HepG2 (cell line): Measurements from ENCODE around the gene FGFR4. TPM values are rescaled to one million over a fixed set of nuclear protein-coding genes. Genes with fewer than 3 reads are reported as not detected.

Experiments
- AKAP8 ChIP-seq: sonication (generic); formaldehyde crosslinking; IDR thresholded peaks from 2 replicates; pipeline ENCODE4 v1.5.1; 2020; ENCODE audit warnings: mild to moderate bottlenecking, missing genetic modification reagents
- CBX1 ChIP-seq: IDR thresholded peaks from one replicate; pipeline ENCODE4 v1.6.1; 2016; ENCODE audit warnings: antibody characterized with exemption, low read depth
- FOXA3 ChIP-seq: IDR thresholded peaks from 2 replicates; pipeline ENCODE4 v1.6.1; 2016; ENCODE audit warnings: missing genetic modification reagents, missing compliant biosample characterization
- GATAD1 ChIP-seq: IDR thresholded peaks from 2 replicates; pipeline ENCODE4 v1.6.1; 2016; ENCODE audit warnings: missing genetic modification reagents, missing compliant biosample characterization
- GFI1 ChIP-seq: sonication (generic); formaldehyde crosslinking; IDR thresholded peaks from 2 replicates; pipeline ENCODE4 v1.5.0; 2020; ENCODE audit warnings: missing genetic modification reagents, mild to moderate bottlenecking, borderline replicate concordance
- JUNB ChIP-seq: sonication (generic); formaldehyde crosslinking; IDR thresholded peaks from 2 replicates; pipeline ENCODE4 v1.8.0; 2022; ENCODE audit warnings: missing genetic modification reagents, mild to moderate bottlenecking, borderline replicate concordance
- MATR3 ChIP-seq: sonication (generic); formaldehyde crosslinking; IDR thresholded peaks from 2 replicates; pipeline ENCODE4 v1.4.0; 2020; ENCODE audit warnings: missing genetic modification reagents
- MYC ChIP-seq: sonication (generic); formaldehyde crosslinking; IDR thresholded peaks from 2 replicates; pipeline ENCODE4 v1.9.0; 2021; ENCODE audit warnings: missing genetic modification reagents, borderline replicate concordance
- PITX1 ChIP-seq: sonication (generic); formaldehyde crosslinking; IDR thresholded peaks from 2 replicates; pipeline ENCODE4 v1.5.1; 2020; ENCODE audit warnings: mild to moderate bottlenecking, missing genetic modification reagents
- RFX1 ChIP-seq: fragments of 450-650 bp; IDR thresholded peaks from 2 replicates; pipeline ENCODE4 v1.6.1; 2017
- SAP130 ChIP-seq: IDR thresholded peaks from 2 replicates; pipeline ENCODE4 v1.6.1; 2016; ENCODE audit warnings: low read depth
- ZMYM3 ChIP-seq: sonication (generic); formaldehyde crosslinking; IDR thresholded peaks from 2 replicates; pipeline ENCODE4 v1.5.1; 2020; ENCODE audit warnings: mild to moderate bottlenecking, missing genetic modification reagents
- ZNF33A ChIP-seq: sonication (generic); formaldehyde crosslinking; IDR thresholded peaks from 2 replicates; pipeline ENCODE4 v1.5.1; 2020; ENCODE audit warnings: missing genetic modification reagents, mild to moderate bottlenecking, moderate library complexity, borderline replicate concordance
- ZNF350 ChIP-seq: sonication (generic); formaldehyde crosslinking; IDR thresholded peaks from 2 replicates; pipeline ENCODE4 v1.4.0; 2020; ENCODE audit warnings: mild to moderate bottlenecking, low read depth, missing genetic modification reagents, borderline replicate concordance
- ZNF569 ChIP-seq: sonication (generic); formaldehyde crosslinking; IDR thresholded peaks from 2 replicates; pipeline ENCODE4 v1.5.0; 2020; ENCODE audit warnings: mild to moderate bottlenecking, missing genetic modification reagents, moderate library complexity, borderline replicate concordance
- ZSCAN12 ChIP-seq: sonication (generic); formaldehyde crosslinking; IDR thresholded peaks from 2 replicates; pipeline ENCODE4 v1.9.0; 2021; ENCODE audit warnings: mild to moderate bottlenecking, missing genetic modification reagents
- polyA plus RNA-seq, 8 experiments: library from polyadenylated mRNA; depleted of rRNA in 3 of 8; stranded (reverse) in 7 of 8; unstranded in 1 of 8; fragments of >200 nt; fragmentation: Illumina TruSeq in 4 of 8; extraction: Trizol in 4 of 8; gene quantifications; 2 replicates each; pipeline versions ENCODE4 v1.2.1 to v1.2.3, GENCODE V29; 2011 to 2016; ENCODE audit warnings: low read depth in 4 of 8, missing spikeins in 1 of 8, mixed read lengths in 1 of 8; ENCODE audit not compliant: insufficient read depth in 1 of 8
- total RNA-seq, 5 experiments: library from RNA; depleted of rRNA; stranded (reverse); fragments of >200 nt; fragmentation: Illumina TruSeq; extraction: Trizol; gene quantifications; 2 replicates each; pipeline ENCODE4 v1.2.3, GENCODE V29; 2016; ENCODE audit warnings: low read depth in 1 of 5
- TF ChIP-seq, protein P1 (sequence below): sonication (generic); formaldehyde crosslinking; IDR thresholded peaks from 2 replicates; pipeline ENCODE4 v1.5.0; 2020; ENCODE audit warnings: missing genetic modification reagents
- TF ChIP-seq, protein P2 (sequence below): sonication (generic); formaldehyde crosslinking; IDR thresholded peaks from 2 replicates; pipeline ENCODE4 v1.8.0; 2022; ENCODE audit warnings: mild to moderate bottlenecking, missing genetic modification reagents, moderate library complexity

Gene FGFR4
- total and polyA plus RNA-seq, 2 of the 13 experiments (the other 11 are each of a cell fraction or from before 2014, with no cell fraction given), result 129 to 219 TPM

DNA sequence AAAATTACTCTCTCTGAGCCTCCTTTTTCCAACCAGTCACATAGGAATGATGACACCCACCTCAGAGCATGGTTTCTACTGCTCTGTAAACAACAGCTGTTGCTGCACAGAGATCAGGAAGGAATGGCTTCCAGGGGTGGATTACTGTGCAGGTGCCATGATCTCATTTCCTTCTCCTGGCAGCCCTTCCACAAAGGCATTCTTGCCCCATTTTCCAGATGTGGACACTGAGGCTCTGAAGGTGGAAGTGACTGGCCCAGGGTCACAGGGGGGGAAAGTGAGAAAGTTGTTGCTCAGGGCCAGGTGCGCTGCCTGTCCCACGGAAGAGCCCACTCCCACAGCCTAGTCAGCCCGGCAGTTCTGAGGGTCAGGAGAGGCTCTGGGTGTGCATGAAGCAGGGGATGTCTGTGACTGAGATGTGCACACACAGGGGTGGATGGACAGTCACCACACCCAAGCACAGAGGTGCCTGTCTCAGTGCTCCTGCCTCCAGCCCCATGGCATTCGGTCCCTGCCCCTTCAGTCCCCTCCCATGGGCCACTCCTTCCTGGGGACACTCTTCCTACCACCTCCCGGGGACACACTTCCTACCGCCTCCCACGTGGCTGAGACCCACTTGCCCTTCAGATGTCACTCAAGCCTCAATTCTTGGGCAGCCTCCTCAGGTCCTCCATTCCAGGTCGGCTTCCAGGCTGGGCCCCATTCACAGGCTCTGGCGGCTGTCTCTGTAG lies 17.0 kb downstream of the FGFR4 start (continued):
- TF ChIP-seq, protein P1, sequence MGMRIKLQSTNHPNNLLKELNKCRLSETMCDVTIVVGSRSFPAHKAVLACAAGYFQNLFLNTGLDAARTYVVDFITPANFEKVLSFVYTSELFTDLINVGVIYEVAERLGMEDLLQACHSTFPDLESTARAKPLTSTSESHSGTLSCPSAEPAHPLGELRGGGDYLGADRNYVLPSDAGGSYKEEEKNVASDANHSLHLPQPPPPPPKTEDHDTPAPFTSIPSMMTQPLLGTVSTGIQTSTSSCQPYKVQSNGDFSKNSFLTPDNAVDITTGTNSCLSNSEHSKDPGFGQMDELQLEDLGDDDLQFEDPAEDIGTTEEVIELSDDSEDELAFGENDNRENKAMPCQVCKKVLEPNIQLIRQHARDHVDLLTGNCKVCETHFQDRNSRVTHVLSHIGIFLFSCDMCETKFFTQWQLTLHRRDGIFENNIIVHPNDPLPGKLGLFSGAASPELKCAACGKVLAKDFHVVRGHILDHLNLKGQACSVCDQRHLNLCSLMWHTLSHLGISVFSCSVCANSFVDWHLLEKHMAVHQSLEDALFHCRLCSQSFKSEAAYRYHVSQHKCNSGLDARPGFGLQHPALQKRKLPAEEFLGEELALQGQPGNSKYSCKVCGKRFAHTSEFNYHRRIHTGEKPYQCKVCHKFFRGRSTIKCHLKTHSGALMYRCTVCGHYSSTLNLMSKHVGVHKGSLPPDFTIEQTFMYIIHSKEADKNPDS, result no peak
- TF ChIP-seq MYC (CRISPR knock-in tag), result no peak
- peak; percentile 88 for TF ChIP-seq ZMYM3 (CRISPR knock-in tag)
- TF ChIP-seq GATAD1, result no peak
- TF ChIP-seq, protein P2, sequence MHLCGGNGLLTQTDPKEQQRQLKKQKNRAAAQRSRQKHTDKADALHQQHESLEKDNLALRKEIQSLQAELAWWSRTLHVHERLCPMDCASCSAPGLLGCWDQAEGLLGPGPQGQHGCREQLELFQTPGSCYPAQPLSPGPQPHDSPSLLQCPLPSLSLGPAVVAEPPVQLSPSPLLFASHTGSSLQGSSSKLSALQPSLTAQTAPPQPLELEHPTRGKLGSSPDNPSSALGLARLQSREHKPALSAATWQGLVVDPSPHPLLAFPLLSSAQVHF (CRISPR knock-in tag), result no peak
- TF ChIP-seq RFX1, result no peak
- peak; percentile 34 for TF ChIP-seq CBX1
- TF ChIP-seq JUNB, result no peak
- TF ChIP-seq ZNF350, result no peak
- peak; percentile 81 for TF ChIP-seq FOXA3 (CRISPR knock-in tag)
- no peak for TF ChIP-seq ZNF569 (CRISPR knock-in tag)
- TF ChIP-seq PITX1 (CRISPR knock-in tag), result no peak
- no peak for TF ChIP-seq ZSCAN12 (CRISPR knock-in tag)
- TF ChIP-seq MATR3 (CRISPR knock-in tag), result no peak
- no peak for TF ChIP-seq ZNF33A
- no peak for TF ChIP-seq GFI1
- peak; percentile 71 for TF ChIP-seq SAP130 (CRISPR knock-in tag)
- TF ChIP-seq AKAP8 (CRISPR knock-in tag), result no peak
